MG63 (cell line): Measurements from ENCODE around the gene ASB12. TPM values are rescaled to one million over a fixed set of nuclear protein-coding genes. Genes with fewer than 3 reads are reported as not detected.
"Not testable (repeated sequence)": the region's sequence is repeated elsewhere in the genome, so short reads cannot be mapped to it uniquely, and the experiment has no call there.

ENCODE experiments used
- DNase-seq: peaks from one replicate; pipeline ENCODE4 v3.0.0-alpha.2; 2020
- H3K27me3 ChIP-seq: fragments of 250-450 bp; sonication (Bioruptor Pico); 2 replicates; pipeline ENCODE4 v1.5.1; 2020; ENCODE audit warnings: mild to moderate bottlenecking, moderate library complexity
- H3K36me3 ChIP-seq: fragments of 250-450 bp; sonication (Bioruptor Pico); 2 replicates; pipeline ENCODE4 v1.5.1; 2020; ENCODE audit warnings: mild to moderate bottlenecking, moderate library complexity
- H3K4me3 ChIP-seq: fragments of 250-450 bp; sonication (Bioruptor Pico); 2 replicates; pipeline ENCODE4 v1.5.1; 2020; ENCODE audit warnings: mild to moderate bottlenecking, moderate library complexity
- H3K9me3 ChIP-seq: fragments of 250-450 bp; sonication (Bioruptor Pico); 2 replicates; pipeline ENCODE4 v1.5.1; 2020; ENCODE audit warnings: mild to moderate bottlenecking, moderate library complexity
- total RNA-seq: library from RNA; depleted of rRNA; stranded (reverse); fragments of >200 nt; shearing (Covaris generic); gene quantifications from 2 replicates; pipeline ENCODE4 v1.2.3, GENCODE V29; 2014; ENCODE audit warnings: low replicate concordance; rRNA removed

ASB12 gene, protein sequence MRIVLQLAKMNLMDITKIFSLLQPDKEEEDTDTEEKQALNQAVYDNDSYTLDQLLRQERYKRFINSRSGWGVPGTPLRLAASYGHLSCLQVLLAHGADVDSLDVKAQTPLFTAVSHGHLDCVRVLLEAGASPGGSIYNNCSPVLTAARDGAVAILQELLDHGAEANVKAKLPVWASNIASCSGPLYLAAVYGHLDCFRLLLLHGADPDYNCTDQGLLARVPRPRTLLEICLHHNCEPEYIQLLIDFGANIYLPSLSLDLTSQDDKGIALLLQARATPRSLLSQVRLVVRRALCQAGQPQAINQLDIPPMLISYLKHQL
- total RNA-seq = not detected in 2 replicates

DNA sequence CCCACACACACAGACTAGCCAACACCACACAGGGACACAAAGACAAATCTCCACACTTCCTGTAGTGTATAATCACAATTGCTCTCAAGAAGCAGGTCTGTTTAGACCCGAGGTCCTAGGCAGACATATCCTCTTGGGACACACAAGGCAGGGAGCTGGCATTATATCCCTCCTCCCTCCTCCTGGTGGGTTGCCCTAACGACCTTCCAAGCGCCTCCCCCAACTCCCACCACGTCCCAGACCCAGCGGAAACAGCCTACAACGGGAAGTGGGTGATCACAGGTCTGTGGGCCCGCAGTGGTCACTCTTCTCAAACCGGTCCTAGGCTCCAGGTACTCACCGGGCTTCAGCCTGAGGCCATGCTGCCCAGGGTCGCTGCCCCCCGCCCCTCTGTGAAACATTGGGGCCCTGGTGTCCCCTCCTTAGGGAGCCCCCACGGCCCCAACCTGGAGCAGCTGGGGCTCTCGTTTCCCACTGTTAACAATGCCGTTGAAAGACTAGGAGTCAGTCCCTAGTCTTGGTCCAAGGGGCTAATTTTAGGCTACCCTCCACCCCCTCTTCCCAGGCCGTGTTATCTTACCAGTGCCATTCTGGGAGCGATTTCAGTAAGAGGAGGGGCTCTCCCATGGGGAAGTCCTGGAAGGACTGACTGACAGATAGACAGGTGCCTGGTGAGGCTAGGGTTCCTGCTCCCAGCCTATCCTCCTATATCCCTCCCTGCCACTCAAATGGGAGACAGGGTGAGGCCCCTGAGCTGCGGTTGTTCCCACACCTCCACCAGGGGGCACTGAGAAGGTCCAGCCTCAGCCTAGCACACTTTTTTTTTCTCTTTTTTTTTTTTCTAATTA is at the start of gene ASB12:
ASB12 (minus strand) TSS at position 485 of the 848 bp plus-strand sequence. CDS start 4,957 bp downstream, outside the sequence.
- DNase-seq = no peak
- Histone ChIP-seq H3K4me3 (no peak within 1 kb of the TSS), H3K36me3 (no peaks in the 10 kb centered on the region), H3K27me3 (no peaks in the 10 kb centered on the region), H3K9me3 (no peaks in the 10 kb centered on the region)

DNA sequence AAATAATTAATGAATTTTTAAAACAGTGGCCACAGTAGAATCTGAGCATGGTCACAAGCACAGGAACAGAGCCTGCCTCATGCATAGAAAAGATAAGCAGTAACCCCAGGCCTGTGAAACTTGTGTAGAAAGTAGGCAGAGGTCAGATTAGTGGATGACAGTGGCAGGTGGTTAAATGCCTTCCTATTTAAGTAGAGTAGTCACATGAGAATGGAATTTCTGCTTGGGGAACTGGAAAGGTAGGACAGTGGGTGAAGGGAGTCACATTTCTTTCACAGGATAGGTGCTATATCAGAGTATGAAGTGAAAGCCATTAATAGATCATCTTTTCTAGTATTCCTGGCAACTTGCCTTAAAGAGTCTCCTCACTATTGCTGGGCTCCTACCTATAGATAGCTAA is 34.9 kb upstream of the ASB12 start:
- no peaks in the 10 kb centered on the region for H3K36me3 ChIP-seq
- no peak for DNase-seq
- H3K9me3 ChIP-seq = no peaks in the 10 kb centered on the region
- H3K27me3 ChIP-seq = no peaks in the 10 kb centered on the region
- no peak overlapping the region for H3K4me3 ChIP-seq

DNA sequence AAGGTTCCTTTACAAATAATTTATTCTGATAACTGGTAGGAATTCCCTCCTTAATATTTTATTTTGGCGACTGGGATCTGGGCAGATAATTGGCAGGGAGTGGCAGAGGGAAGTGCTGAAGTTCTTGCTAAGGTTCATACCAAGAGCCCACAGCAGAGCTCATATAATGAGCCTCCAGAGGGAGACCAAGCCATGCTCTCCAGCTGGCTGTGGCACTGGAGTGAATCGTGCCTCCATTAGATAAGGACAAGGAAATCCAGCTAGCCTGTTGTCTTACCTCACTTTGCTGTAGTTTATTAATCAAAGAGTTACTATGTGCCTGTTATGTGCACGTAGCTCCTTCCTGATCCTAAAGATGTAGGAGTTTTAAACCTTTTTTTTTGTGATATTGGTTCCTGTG is 1.3 kb downstream of the ASB12 start:
- Histone ChIP-seq H3K36me3 (no peaks in the 10 kb centered on the region), H3K27me3 (no peaks in the 10 kb centered on the region), H3K9me3 (no peaks in the 10 kb centered on the region), H3K4me3 (no peak overlapping the region)
- no peak for DNase-seq

DNA sequence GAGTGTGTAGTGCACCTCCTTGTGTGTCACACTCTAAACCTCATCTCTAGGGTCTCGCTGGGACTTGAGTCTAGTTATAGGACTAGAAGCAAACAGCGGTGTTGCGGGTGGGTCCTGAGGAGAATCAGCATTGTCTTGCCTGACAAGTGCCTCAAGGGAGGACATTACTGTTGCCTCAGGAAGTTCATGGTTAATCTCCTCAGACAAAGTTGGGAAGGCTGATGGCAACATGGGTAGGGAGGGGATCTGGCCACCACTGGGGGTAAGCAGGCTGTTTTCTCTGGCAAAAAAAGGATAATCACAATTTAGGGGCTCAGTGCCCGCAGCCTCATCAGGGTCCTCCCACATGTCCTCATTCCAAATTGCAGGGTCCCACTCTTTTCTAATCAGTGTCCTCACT is 12.4 kb downstream of the ASB12 start:
- Histone ChIP-seq H3K27me3 (no peaks in the 10 kb centered on the region), H3K9me3 (no peaks in the 10 kb centered on the region), H3K36me3 (no peaks in the 10 kb centered on the region), H3K4me3 (no peak overlapping the region)
- DNase-seq = no peak

DNA sequence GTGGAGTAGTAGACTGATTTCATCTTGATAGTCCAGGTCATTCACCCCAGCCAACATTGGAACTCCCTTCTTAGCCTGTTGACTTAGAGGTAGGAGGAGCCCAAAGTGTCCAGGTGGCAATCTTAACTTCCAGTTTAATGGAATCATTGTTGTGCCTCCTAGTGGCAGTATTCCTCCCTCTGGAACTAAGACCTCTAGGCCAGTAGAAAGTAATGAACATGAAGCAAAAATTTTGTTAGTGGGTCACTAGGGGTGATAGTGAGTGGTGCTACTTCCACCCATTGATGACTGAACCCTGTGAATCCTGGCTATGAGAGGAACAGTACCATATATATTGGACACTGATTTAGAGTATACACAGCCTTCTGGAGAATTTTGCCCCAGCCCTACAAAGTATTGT is 16.4 kb downstream of the ASB12 start:
- not testable (repeated sequence) for DNase-seq, H3K4me3 ChIP-seq, H3K27me3 ChIP-seq

DNA sequence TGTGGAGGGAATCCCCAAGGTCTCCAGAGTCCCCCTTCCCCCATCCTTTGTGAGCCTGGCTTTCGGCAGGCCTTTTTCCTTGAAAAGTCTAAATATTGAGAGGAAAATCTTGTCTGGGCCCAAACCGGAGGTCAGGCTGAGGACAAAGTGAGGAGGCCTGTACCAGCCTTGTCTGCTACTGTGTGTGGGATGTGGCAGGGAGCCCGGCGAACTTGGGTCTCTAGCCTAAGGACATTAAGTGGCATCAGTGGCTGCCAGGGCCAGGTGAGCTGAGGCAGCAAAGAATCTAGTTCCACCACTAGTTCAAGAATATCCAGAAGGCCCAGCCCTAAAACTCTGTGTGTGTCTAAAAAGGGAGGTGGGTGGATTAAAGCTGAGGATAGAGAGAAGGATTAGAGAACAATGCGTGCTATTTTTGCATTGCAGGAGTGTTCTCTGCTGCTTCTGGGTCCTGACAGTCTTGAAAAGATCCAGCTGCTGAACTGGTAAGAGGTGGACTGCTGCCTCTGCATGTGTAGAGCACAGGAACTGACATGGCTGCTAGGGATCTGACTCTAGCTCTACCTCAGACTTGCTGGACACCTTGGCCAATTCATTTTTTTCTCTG is 23.7 kb downstream of the ASB12 start:
- Histone ChIP-seq H3K4me3 (peak overlapping the region; percentile 74), H3K27me3 (no peaks in the 10 kb centered on the region), H3K36me3 (no peaks in the 10 kb centered on the region), H3K9me3 (no peaks in the 10 kb centered on the region)
- no peak for DNase-seq

More for the DNA sequence above, 16.4 kb downstream of the ASB12 start:
- not testable (repeated sequence) for H3K36me3 ChIP-seq, H3K9me3 ChIP-seq

DNA sequence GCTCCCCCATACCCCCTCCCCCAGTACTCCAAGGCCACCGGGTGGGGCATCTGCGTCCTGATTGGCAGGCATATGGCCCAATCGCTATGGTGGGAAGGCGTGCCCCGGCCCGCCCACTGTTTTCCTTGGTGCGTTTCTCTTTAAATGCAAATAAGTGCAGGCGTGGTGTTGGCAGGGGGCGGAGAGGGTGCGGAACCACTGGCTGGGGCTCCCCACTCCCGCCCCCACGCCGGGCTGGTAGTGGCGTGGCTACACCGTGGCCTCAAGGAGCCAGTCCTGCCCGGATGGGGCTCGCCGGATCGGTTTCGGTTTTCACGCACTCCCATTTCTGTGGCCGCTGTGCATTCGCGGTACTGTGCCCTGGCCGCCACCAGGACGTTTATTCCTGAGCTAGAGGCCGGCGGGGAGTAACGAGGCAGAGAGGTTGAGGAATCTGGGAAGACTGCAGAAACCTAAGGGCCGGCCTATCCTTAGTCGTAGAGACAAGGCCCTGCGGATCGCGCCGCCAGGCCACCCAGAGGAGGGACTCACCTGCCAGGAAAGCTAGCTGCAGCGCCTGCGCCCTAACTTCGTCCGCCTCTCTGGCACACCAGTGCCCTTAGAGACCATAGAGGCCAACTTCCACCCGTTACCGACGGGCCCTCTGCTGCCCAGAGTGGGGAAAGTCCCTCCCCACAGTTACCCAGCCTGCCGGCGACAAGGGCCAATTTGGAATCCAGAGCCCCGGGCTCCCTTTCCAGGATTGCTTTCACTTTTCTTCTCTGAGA is 24.5 kb downstream of the ASB12 start:
- Histone ChIP-seq H3K36me3 (no peaks in the 10 kb centered on the region), H3K27me3 (no peaks in the 10 kb centered on the region), H3K9me3 (no peaks in the 10 kb centered on the region), H3K4me3 (peak overlapping the region; percentile 74)
- peak; percentile 95 for DNase-seq

DNA sequence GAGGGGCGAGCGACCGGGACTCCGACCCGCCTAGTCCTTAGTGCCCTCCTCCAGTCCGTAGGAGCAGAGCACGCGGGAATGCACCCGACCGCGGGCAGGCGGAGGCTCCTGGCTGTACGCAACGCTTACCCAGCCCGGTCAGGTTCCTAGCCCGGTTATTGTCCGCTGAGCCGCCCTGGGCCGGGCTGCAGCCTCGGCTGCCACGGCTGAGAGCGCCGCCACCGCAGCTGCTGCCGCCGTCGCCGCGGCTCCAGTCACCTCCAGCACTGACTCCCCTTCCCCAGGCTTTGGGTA is 25.0 kb downstream of the ASB12 start, which contains the start of gene AMER1:
AMER1 (minus strand) TSS at position 268 of the 294 bp plus-strand sequence. CDS start 12,422 bp downstream, outside the sequence.
- Histone ChIP-seq H3K4me3 (peak within 1 kb of the TSS; percentile 74), H3K27me3 (no peaks in the 10 kb centered on the region), H3K9me3 (no peaks in the 10 kb centered on the region), H3K36me3 (no peaks in the 10 kb centered on the region)
- DNase-seq = no peak

DNA sequence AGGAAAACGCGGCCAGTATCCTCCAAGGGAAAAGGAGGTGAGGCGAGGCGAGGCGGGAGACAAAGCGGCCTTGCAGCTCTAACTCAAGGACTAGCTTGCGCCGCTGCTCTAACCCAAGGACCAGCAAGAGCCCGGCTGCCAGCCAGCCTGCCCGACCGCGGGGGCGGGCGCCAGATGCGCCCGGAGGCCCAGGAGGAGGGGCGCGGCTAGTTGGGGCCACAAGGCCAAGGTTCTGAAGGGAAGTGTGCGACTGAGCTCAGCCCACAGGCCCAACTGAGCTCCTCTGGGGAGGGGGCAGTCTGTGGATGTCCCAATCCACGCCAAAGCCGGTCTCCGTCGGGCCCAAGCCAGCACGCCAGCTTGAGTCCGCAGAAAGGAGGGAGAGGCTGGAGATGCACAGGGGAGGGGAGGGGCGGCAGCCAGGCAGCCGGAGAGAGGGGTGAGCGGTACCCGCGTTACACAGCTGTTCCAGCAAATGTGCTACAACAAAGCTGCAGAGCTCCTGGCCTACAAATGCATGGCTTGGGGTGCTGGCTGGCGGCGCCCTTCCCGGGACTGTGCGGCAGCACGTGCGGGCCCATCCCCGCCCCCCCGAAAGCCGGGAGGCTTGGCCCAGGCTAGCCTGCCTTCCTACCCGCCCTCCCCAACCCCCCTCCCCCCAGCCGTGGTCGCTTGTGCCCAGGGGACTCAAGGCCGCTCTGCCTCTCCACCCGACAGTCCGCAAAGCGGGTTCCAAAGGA is 25.5 kb downstream of the ASB12 start:
- Histone ChIP-seq H3K27me3 (no peaks in the 10 kb centered on the region), H3K36me3 (no peaks in the 10 kb centered on the region), H3K9me3 (no peaks in the 10 kb centered on the region), H3K4me3 (peak overlapping the region; percentile 74)
- DNase-seq = peak; percentile 64

DNA sequence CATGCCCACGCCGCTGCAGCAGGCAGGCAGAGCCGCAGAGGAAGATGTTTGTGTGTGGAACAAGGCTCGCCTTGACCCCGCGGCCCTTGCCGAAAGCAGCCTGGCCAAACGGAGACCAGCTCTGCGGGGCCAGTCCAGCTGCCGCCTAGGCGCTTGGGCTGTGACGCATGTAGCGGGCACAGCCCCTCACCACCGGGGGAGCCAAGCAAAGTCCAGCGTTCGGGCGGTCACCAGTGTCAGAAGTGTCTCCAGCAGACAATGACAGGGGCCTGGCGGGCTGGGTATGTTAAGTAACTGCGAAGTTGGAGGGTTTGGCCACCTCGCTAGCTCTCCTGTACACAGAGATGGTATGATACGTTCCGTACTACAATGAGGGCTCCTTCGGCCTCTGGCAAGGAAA is 26.2 kb downstream of the ASB12 start:
- H3K9me3 ChIP-seq = no peaks in the 10 kb centered on the region
- peak; percentile 5 for DNase-seq
- no peaks in the 10 kb centered on the region for H3K36me3 ChIP-seq
- peak overlapping the region; percentile 74 for H3K4me3 ChIP-seq
- H3K27me3 ChIP-seq = no peaks in the 10 kb centered on the region

DNA sequence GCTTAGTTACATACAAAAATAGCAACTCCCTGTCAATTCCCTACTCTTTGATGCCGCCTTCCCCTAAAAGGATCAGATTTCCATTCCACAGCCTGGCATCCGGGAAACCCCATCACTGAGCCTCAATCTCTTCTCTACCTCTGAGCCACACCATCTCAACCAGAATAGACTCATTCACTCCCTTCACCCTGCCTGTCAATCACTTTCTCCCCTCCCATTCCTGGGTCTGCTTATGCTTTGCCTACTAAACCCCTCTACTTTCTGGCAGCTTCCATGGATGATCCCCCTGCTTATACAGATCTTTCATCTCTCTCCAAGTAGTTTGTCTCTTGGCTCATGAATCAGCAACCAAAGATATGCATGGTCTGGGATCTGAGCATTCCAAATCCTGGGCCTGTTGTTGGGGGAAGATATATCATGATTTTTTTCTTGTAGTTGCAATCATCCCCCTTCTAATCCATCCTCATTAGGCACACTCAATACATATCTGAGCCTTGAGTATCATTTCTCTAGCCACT is 27.5 kb downstream of the ASB12 start:
- no peak for DNase-seq

DNA sequence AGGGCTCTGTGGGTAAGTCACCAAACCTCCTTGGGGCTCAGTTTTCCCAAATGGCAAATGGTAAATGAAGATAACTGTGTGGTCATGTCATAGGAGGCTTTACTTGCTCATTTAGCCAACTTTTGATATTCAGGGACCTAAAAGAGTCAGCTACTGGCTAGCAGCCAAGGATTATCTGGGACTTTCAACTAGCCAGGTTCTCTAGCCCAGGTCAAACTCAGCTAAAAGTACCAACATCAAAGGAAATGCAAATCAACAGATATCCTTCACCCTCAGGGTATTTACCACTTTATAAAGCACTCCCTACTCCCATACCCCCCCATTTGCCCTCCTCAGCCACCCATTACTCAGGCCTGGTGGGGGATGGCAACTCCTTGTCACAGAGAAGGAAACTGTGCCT is 32.4 kb downstream of the ASB12 start:
- H3K9me3 ChIP-seq = no peaks in the 10 kb centered on the region
- no peaks in the 10 kb centered on the region for H3K36me3 ChIP-seq
- no peaks in the 10 kb centered on the region for H3K27me3 ChIP-seq
- no peak for DNase-seq
- H3K4me3 ChIP-seq = no peak overlapping the region

More for the DNA sequence above, 27.5 kb downstream of the ASB12 start:
- Histone ChIP-seq H3K36me3 (no peaks in the 10 kb centered on the region), H3K9me3 (no peaks in the 10 kb centered on the region), H3K4me3 (no peak overlapping the region), H3K27me3 (no peaks in the 10 kb centered on the region)

DNA sequence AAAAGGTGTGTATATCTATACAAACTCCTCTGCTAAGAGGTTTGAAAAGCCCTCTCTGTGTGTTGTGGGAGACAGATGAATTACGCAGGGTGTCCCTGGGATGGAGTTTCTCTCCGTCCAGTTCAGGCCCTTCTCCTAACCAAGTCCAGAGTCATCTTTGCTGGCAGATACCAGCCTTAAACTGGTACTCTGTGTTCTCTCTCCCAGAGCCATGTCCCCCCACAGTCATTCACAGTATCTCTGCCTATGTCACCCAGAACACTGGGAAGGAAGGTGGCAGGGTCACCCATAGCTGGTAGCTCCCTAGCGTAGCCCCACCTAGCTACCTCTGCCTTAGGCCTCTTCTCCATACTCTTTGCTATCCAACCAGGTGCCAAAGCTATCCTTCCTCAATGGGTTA is 33.8 kb downstream of the ASB12 start:
- H3K27me3 ChIP-seq = no peaks in the 10 kb centered on the region
- H3K9me3 ChIP-seq = no peaks in the 10 kb centered on the region
- no peaks in the 10 kb centered on the region; the same call in 1 of the 2 replicates for H3K36me3 ChIP-seq
- no peak for DNase-seq
- H3K4me3 ChIP-seq = no peak overlapping the region

DNA sequence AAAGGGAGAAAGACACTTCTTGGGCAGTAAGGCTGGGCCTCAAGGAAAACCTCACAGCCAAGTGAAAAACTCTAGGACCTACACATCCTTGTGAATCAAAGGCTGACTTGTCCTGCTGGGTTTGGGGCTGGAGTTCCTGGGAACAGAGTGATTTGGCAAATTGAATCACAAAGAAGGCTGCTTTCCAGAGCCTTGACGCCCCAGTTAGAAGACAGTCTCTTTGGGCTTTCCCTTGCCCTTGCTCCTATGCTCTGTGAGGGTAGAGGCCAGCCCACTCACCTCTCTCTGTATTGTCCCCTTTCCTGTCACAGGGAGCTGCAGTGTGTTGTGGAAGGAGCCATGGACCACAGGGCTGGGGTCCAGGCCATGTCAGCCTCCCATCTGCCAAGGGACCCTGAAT is 34.5 kb downstream of the ASB12 start:
- H3K4me3 ChIP-seq = no peak overlapping the region
- no peak for DNase-seq
- H3K36me3 ChIP-seq = no peaks in the 10 kb centered on the region; the same call in 1 of the 2 replicates
- H3K9me3 ChIP-seq = no peaks in the 10 kb centered on the region
- H3K27me3 ChIP-seq = no peaks in the 10 kb centered on the region

DNA sequence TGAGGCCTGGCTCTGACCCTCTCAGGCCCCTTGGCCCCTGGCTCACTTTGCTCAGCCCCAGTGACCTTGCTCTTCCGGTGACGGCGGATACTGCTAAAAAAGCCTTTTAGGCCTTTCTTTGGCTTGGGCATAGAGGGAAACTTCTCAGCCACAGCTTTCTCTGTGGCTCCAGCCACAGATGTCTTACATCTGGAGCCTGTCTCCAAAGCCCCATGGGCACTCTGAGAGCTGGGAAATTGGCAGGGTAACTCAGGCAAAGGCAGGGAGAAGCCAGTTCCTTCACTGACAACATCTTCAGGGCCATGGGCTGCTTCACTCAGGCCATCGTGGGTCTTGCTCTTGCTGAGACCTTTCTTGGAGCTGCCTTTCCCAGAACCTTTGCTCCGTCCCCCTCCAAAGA is 37.7 kb downstream of the ASB12 start:
- Histone ChIP-seq H3K36me3 (no peaks in the 10 kb centered on the region; the same call in 1 of the 2 replicates), H3K9me3 (no peaks in the 10 kb centered on the region), H3K27me3 (no peaks in the 10 kb centered on the region), H3K4me3 (no peak overlapping the region)
- no peak for DNase-seq

DNA sequence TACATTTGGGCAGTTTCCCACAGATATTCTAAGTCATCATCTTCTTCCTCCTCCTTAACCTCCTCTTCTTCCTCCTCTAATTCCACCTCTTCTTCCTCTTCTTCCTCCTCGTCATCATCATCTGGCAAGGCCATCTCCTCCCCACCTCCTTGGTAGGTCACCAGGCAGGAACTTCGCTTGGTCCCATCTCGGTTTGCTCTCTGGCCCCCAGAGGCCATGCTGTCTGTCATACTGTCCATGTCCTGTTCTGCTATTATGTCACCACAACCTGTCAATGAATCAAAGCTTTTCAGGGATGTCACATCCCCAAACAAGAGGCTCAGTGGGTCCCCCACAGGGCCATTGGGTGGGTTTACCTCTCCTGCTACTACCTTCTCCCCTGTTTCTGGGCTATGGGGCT is 38.4 kb downstream of the ASB12 start:
- H3K9me3 ChIP-seq = no peaks in the 10 kb centered on the region
- DNase-seq = no peak
- H3K36me3 ChIP-seq = no peaks in the 10 kb centered on the region; the same call in 1 of the 2 replicates
- no peaks in the 10 kb centered on the region for H3K27me3 ChIP-seq
- no peak overlapping the region for H3K4me3 ChIP-seq
